HG03175 (cell line): ENCODE data around the gene RAB11A.

Experiments
- ATAC-seq: cut with Tn5 transposase; IDR thresholded peaks from one replicate; pipeline ENCODE4 v1.9.1; 2021; ENCODE audit warnings: mild to moderate bottlenecking, moderate library complexity; ENCODE audit not compliant: unreplicated experiment

The RAB11A gene

GRCh38 chr15:65937054-65937453 lies 67.8 kb downstream of the RAB11A start:
- no peak for ATAC-seq

GRCh38 chr15:65937476-65937875 lies 68.2 kb downstream of the RAB11A start:
- ATAC-seq = no peak

DNA sequence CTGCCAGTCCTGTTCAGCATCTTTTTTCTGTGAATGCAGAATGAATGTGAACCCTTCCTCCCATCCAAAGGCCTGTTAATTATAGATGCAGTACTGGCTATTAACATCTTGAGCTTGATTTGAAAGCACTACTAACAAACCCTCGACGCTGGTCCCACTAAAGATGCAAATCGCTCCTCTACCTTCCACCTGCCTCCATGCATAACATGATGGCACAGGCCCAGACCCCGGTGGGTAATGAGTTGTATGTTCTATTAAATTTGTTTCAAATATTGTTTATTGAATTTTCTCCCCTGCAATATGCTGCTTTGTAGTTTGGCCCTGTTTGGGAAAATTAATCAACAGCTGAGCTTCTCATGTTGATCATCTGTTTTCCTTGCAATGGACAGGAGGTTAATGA lies 69.3 kb downstream of the RAB11A start:
- no peak for ATAC-seq

DNA sequence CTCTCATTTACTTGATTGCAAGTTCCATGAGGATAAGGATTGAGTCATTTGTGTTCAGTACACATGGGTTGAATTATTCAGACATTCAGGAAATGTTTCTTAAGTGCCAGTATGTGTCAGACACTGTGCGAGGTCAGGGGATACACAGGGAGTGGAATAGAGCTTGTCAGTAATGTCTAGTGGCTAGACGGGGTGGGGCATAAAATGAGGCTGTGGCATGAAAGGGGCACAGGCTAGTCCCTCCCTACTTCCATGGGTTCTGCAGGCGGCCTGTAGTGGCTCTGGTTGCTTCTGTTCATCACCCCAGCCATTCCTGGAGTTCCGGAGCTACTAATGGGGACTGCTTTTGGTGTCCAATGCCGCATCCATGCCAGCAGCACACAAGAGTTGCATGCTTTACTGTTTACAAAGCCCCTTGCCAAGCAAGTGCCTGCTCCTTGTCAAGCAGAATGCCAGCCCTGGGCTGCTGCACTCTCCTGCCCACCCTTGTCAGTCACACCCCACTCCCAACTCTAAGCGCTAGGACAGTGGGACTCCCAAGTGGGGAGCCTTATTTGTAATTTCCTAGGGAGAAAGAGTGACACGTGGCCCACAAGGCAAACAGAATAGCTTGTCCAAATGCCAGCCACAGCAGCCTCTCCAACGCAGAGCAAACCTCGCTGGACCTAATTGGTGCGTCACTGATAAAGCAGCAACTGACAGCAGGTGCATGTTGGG lies 70.8 kb downstream of the RAB11A start:
- no peak for ATAC-seq

- ATAC-seq = no peak
These were observed 71.3 kb downstream of the RAB11A start for GRCh38 chr15:65940618-65940909.
